Measurements from ENCODE around the gene DBF4B.
"Not testable (repeated sequence)": the region's sequence is repeated elsewhere in the genome, so short reads cannot be mapped to it uniquely, and the experiment has no call there.

The DBF4B gene

GRCh38 chr17:44708401-44709263 is at the start of gene DBF4B:
DBF4B (plus strand) TSS chr17:44708665; CDS start chr17:44708821, 156 bp downstream.
- DNase-seq (ENCODE audit: low read depth in 2 of 2, low spot score in 1 of 2): peak; percentile 60 to 71

GRCh38 chr17:44661835-44662234 is 46.6 kb upstream of the DBF4B start:
- no peak for DNase-seq (ENCODE audit: low read depth in 2 of 2, low spot score in 1 of 2)

GRCh38 chr17:44663095-44663494 is 45.4 kb upstream of the DBF4B start:
- no peak for DNase-seq (ENCODE audit: low read depth in 2 of 2, low spot score in 1 of 2)

- no peak for DNase-seq (ENCODE audit: low read depth in 2 of 2, low spot score in 1 of 2)
Measured at GRCh38 chr17:44664867-44665266, 43.6 kb upstream of the DBF4B start.

- no peak for DNase-seq (ENCODE audit: low read depth in 2 of 2, low spot score in 1 of 2)
Measured at GRCh38 chr17:44666006-44666405, 42.5 kb upstream of the DBF4B start.

GRCh38 chr17:44672479-44673093 is 35.9 kb upstream of the DBF4B start:
- no peak for DNase-seq (ENCODE audit: low read depth in 2 of 2, low spot score in 1 of 2)

- DNase-seq (ENCODE audit: low read depth in 2 of 2, low spot score in 1 of 2): no peak
Measured at GRCh38 chr17:44673893-44674292, 34.6 kb upstream of the DBF4B start.

- DNase-seq (ENCODE audit: low read depth in 2 of 2, low spot score in 1 of 2): no peak
Measured at GRCh38 chr17:44677136-44677535, 31.3 kb upstream of the DBF4B start.

- not testable (repeated sequence) for DNase-seq (ENCODE audit: low read depth in 2 of 2, low spot score in 1 of 2)
Measured at GRCh38 chr17:44683303-44683702, 25.2 kb upstream of the DBF4B start.

GRCh38 chr17:44687756-44688155 is 20.7 kb upstream of the DBF4B start:
- no peak for DNase-seq (ENCODE audit: low read depth in 2 of 2, low spot score in 1 of 2)

GRCh38 chr17:44688200-44688599 is 20.3 kb upstream of the DBF4B start:
- no peak for DNase-seq (ENCODE audit: low read depth in 2 of 2, low spot score in 1 of 2)

- DNase-seq (ENCODE audit: low read depth in 2 of 2, low spot score in 1 of 2): no peak
Measured at GRCh38 chr17:44688675-44689476, 19.6 kb upstream of the DBF4B start.

GRCh38 chr17:44689477-44690217 is 18.8 kb upstream of the DBF4B start, which contains the start of gene CCDC43:
CCDC43 (minus strand) TSS chr17:44689776; CDS start chr17:44689753, 23 bp downstream.
- DNase-seq (ENCODE audit: low read depth in 2 of 2, low spot score in 1 of 2): peak; percentile 80 to 88

GRCh38 chr17:44690746-44691306 is 17.6 kb upstream of the DBF4B start:
- DNase-seq (ENCODE audit: low read depth in 2 of 2, low spot score in 1 of 2): not testable (repeated sequence)

- no peak for DNase-seq (ENCODE audit: low read depth in 2 of 2, low spot score in 1 of 2)
Measured at GRCh38 chr17:44693609-44694008, 14.9 kb upstream of the DBF4B start.

GRCh38 chr17:44700288-44700687 is 8.2 kb upstream of the DBF4B start:
- DNase-seq (ENCODE audit: low read depth in 2 of 2, low spot score in 1 of 2): not testable (repeated sequence)

GRCh38 chr17:44707755-44708400 is 587 bp upstream of the DBF4B start:
- no peak for DNase-seq (ENCODE audit: low read depth in 2 of 2, low spot score in 1 of 2)

GRCh38 chr17:44719444-44719843 is 11.0 kb downstream of the DBF4B start:
- DNase-seq (ENCODE audit: low read depth in 2 of 2, low spot score in 1 of 2): no peak

- DNase-seq (ENCODE audit: low read depth in 2 of 2, low spot score in 1 of 2): no peak
Measured at GRCh38 chr17:44722254-44722653, 13.8 kb downstream of the DBF4B start.

- not testable (repeated sequence) for DNase-seq (ENCODE audit: low read depth in 2 of 2, low spot score in 1 of 2)
Measured at GRCh38 chr17:44726121-44726520, 17.7 kb downstream of the DBF4B start.
